HG03097 (cell line): ENCODE measurements around the gene PCSK7.
"Not testable (repeated sequence)": the region's sequence is repeated elsewhere in the genome, so short reads cannot be mapped to it uniquely, and the experiment has no call there.

Experiments used
- ATAC-seq: cut with Tn5 transposase; IDR thresholded peaks from one replicate; pipeline ENCODE4 v1.9.1; 2021; ENCODE audit not compliant: unreplicated experiment, low FRiP score

The PCSK7 gene

DNA sequence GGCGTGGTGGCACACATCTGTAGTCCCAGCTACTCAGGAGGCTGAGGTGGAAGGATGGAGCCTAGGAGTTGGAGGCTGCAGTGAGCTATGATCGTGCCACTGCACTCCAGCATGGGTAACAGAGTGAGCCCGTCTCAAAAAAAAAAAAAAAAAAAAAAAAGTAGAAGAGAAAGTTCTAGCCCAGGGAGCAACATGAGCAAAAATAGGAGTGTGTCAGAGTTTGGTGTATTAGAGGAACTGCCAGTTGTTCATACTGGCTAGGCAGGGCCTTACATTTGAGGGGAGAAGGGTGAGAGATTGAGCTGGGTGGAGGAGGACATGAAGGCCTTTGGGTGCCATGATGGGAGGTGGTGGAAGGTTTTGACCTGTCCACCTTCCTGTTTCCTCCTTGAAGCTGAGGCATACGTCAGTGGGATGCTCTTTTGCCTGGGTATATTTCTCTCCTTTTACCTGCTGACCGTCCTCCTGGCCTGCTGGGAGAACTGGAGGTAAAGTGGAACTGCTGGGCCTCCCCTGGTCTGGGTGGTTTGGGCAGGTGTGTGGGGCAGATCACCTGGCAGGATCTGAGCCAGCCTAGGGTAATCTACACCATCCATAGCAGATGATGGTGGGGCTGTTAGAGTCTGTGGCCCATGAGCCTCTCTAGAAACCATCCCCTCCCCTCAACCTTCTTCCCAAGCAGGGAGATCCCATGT lies 46.0 kb downstream of the PCSK7 start:
- no peak for ATAC-seq

DNA sequence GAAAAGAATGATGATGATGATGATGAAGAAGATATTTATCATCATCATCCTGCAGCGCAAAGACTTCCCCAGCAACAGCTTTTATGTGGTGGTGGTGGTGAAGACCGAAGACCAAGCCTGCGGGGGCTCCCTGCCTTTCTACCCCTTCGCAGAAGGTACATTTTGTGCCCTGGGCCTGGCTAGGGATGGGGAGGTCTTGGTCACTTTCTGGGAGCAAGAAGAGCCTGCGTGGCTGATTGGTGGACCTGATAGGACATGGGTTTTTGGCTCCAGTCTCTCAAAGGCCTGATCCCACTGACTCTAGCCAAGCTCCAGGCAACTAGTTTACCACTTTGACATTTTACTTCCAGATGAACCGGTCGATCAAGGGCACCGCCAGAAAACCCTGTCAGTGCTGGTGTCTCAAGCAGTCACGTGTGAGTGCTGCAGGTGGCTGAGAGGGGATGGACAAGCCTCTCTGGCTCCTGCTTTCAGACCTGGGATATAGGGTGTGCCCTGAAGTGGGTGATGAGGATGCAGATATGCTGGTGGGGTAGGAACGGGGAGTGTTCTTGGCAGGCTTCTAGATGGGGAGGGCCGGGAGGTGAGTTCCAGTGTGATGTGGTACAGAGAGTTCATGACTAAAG lies 48.0 kb downstream of the PCSK7 start:
- no peak for ATAC-seq

DNA sequence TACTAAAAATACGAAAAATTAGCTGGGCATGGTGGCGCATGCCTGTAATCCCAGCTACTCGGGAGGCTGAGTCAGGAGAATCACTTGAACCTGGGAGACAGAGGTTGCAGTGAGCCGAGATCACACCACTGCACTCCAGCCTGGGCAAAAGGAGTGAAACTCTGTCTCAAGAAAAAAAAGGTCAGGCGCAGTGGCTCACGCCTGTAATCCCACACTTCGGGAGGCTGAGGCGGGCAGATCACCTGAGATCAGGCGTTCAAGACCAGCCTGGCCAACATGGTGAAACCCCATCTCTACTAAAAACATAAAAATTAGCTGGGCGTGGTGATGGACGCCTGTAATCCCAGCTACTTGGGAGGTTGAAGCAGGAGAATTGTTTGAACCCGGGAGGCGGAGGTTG lies 48.7 kb downstream of the PCSK7 start:
- not testable (repeated sequence) for ATAC-seq

DNA sequence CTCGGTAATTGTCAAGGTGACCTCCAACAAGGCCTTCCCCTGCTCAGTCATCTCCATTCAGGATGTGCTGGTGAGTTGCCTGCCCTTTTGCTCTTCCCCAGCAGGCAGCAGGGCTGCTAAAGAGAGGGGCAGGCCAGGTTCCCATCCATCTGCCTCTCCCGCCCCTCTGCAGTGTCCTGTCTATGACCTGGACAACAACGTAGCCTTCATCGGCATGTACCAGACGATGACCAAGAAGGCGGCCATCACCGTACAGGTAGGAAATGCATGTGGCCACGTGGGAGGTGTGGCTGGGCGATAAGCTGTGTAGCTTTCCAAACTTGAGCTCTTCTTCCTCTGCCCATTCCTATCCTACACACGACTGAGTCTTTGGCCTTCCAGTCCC lies 49.3 kb downstream of the PCSK7 start:
- no peak for ATAC-seq

DNA sequence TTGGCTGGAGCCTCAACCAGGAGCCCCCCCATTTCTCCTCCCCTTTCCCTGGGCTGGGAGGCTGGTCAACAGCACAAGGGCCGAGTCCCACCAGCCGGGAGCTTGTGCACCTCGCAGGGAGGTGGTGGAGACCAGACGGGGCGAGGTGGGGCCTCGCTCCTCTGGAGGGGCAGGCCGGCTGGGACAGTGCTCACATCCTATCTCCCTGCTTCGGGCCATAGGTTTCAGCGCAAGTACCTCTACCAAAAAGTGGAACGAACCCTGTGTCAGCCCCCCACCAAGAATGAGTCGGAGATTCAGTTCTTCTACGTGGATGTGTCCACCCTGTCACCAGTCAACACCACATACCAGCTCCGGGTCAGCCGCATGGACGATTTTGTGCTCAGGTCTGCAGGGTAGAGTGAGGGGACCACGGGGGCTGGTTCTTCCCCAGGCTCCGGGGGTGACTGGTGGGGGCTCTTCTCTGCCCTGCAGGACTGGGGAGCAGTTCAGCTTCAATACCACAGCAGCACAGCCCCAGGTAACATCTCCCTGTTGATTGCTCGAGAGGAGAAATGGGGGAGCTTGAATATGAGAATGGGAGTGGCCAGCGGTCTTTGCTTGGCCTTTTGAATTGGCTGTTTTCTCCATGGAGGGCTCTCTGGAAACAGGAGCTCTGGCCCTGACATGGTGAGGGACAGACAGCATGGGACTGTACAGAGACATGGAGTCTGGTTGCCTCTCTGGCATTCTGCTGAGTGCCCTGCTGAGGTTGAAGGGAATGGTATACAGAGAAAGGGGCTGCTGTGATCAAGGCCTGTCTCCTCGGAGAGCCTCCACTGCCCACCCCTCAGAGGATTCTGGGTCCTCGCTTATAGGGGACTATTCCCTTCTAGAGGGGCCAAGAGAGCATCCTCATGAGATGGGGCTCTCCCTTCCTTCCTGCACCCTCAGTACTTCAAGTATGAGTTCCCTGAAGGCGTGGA lies 50.0 kb downstream of the PCSK7 start:
- no peak for ATAC-seq

DNA sequence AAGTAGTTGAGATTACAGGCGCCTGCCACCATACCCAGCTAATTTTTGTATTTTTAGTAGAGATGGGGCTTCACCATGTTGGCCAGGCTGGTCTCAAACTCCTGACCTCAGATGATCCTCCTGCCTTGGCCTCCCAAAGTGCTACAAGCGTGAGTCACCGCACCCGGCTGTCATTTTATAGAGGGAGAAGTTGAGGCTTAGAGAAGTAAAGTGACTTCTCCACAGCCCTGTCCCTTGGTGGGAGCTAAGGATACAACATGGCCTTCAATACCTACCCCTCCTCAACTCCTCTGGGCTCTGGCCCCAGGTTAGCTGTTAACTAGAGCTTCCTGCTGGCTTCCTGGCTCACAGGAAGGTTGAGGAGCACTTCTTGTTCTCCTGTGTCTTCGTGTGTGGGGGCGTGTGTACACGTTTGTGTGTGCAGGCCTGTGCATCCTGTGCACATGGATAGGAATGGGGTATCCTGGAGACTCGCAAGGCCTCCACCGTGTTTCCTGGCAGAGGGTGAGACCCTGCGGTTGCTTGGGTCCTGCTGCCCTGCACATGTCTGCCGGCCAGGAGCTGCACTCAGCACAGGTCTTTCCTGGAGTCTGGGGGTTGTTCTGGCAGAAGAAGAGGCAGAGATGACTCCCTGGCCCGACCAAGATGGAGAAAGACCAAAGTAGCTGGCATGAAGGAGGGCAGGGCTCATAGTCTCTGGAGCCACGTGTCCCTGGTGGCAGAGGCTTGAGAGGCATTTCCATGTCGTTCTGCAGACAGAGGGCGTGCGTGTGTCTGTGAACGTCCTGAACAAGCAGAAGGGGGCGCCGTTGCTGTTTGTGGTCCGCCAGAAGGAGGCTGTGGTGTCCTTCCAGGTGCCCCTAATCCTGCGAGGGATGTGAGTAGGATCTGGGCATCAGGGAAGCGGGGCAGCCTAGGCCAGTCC lies 51.0 kb downstream of the PCSK7 start:
- no peak for ATAC-seq

DNA sequence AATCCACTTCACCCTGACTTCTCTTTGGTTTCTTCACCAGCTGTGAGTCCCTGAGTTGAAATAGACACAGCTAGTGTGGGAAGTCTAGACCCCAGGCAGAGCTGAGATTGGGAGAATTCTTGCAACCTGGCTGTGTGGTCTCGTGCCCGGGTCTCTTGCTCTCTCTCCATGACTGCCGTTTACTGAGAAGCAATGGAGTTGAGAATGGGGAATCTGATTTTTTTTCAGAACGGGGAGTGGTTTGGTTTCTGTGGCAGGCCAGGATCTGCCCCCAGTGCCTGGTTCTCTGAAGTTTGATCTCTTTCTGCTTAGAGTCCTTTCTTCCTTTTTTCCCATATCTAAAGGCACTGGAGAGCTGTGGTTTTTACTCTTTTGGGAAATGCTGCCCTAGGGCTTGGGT lies 51.9 kb downstream of the PCSK7 start:
- ATAC-seq, result no peak

DNA sequence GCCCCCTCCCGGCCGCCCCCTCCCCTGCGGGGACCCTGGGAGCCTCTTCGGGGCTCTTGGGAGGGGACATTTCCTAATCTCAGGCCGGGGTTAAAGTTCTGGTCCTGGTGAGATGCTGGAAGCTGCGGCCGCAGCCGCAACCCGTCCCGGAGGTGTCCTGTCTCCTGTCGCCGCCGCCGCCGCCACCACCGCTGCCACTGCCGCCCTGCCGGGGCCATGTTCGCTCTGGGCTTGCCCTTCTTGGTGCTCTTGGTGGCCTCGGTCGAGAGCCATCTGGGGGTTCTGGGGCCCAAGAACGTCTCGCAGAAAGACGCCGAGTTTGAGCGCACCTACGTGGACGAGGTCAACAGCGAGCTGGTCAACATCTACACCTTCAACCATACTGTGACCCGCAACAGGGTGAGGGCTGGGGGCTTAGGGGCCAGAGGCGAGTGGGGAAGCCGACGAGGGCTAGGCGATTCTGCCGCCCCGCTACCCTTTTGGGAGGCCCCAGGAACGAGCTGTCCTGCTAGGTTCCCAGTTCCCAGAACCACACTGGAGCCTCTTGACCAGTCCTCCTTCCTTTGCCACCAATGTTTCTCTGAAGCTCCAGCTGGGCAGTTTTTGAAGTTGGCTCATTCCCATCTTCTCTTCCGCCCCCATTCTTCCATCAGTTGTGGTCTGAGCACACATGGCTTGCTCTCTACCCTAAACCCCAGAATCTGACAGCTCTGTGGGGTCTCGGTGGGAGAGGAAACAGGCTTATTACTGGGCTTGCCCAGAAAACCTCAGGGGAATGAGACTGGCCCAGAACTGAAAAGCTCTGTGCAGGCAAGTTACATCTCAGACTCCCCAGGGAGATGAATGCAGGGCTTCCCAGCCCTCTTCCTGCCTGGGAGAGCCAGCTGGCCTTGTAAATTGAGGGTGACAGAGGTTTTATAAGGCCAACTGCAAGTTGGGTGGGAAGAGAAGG lies 52.5 kb downstream of the PCSK7 start:
- peak; percentile 24 for ATAC-seq

DNA sequence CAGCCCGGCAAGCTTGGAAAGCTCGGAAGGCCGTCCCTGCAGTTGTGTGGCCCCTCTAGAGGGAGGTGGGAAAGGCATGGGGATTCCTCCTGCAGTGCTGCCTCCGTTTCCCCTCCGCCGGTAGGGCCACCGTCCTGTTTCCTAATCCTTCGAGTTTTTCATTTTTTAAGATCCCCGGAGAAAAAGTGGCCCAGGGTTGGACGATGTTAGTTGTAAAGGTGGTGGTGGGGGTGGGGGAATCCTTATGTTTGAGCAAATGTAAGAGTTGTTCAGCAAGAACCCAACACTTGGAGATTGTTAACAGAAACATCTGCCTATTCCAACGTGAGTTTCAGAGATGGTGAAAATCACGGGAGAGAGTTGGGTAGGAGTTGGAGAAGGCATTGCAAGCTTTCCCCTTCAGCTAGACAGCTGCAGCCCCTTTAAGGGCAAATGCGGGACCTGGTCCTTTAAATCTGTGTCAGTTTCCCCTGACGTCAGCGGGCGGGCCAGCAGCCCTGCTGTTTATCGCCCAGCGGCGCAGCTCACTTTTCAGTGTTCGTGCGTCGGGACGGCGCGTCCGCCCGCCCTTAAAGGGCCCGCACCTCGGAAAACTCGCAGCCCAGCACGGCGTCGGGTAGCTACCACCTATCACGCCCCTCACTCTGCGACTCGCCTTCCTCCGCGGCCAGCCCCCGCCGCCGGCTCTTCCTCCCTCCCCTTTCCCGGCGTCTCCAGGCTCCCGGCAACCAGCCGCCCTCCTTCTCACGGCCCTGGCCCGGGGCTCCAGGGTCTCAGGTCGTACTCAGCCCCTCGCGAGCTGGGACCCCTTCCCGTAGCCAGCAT lies 53.5 kb downstream of the PCSK7 start, which contains the start of gene SIDT2:
Gene SIDT2 (plus strand): TSS at position 534 of the 825 bp plus-strand sequence. CDS start 521 bp downstream, outside the sequence.
- ATAC-seq, result peak; percentile 82

DNA sequence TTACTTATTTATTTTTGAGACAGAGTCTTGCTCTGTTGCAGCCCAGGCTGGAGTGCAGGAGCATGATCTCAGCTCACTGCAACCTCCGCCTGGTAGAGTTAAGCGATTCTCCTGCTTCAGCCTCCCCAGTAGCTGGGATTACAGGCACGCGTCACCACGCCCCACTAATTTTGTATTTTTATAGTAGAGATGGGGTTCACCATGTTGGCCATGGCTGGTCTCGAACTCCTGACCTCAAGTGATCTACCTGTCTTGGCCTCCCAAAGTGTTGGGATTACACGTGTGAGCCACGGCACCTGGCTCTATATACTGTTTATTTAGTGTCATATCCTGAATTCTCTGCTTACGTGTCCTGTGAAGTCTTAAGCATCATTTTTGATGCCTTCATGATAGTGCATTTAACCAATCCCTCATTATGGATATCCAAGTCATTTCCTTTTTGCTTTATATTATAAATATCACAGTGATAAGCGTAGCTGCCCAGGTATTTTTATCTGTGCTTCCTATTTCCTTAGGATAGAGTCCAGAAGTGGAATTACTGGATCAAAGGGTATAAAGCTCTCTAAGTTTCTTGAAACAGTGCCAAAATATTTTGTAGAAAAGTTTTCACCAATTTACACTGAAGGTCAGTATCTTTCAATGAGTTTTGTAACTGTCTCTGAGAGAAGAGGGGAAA lies 54.2 kb downstream of the PCSK7 start:
- no peak for ATAC-seq

DNA sequence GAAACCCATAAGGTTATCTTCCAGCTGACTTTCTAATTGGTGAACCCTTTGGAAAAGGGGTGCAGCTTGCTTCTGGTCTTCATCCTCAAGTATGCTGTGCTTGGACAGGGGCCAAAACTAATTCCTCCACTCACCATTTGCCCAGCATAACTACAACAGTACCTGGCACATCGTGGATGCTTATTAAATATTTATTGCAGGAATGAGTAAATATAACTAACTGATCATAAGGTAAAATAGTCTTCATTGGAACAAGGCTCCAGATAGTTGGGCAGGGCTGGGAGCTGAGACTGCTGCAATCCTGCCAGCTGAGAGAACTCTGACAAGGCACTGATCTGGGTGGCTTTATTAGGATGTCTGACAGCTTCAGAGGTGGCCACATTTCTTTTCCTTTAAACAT lies 55.7 kb downstream of the PCSK7 start:
- ATAC-seq, result no peak

DNA sequence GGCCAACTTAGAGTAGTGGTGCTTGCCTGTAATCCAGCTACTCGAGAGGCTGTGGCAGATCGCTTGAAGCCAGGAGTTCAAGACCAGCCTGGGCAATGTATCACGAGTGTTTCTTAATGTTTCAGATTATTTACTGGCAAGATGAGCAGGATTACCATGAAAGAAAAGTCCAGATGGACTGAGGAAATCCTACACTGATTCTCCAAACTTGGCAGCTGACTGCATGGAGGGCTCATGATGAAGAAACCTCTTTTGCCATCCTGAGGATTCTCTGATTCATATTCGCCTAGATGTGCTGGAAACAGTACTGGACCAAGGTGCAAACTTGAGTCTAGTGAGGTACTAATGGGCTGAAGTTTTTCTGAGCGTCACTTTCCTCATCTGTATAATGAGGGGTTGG lies 56.1 kb downstream of the PCSK7 start:
- no peak for ATAC-seq

DNA sequence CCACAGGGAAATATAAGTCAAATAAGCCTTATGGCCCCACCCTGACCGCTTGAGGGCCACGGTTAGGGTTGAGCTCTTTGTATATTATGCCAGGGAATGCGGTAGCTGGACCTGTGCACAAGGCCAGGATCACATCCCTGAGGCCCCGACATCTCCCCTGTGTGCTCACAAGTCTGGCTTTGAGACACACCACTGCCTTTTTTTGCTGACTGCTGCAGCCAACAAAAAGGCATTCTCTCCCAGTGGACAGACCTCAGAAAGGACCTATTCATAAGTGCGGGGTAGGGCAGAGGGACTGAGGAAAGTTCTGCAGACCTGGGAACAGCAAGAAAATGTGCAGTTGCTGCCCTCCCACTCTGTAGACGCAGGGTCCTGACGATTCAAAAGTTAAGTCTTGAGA lies 56.8 kb downstream of the PCSK7 start:
- no peak for ATAC-seq

DNA sequence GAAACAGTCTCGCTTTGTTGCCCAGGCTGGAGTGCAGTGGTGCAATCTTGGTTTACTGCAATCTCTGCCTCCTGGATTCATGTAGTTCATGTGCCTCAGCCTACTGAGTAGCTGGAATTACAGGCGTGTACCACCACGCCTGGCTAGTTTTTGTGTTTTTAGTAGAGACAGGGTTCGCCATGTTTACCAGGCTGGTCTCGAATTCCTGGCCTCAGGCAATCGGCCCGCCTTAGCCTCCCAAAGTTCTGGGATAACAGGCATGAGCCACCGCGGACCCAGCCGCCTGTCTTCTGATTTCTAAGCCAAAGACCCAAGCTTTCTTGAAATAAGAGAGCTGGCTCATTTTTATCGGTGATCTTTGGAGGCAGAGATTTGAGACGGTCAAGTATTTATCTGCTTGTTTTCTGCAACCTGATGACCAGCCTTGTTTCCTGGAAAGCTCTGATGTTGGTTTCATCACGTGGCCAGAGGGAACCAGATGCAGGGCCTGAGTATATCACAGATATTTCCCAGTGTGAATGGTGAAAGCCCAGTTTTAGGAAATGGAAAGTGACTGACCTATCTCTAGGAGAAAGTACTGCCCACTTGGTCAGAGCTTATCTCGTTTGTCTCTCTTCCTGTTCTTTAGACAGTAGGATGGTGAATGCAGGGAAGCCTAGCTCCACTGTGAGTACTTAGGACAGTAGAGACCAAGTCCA lies 59.0 kb downstream of the PCSK7 start:
- no peak for ATAC-seq

DNA sequence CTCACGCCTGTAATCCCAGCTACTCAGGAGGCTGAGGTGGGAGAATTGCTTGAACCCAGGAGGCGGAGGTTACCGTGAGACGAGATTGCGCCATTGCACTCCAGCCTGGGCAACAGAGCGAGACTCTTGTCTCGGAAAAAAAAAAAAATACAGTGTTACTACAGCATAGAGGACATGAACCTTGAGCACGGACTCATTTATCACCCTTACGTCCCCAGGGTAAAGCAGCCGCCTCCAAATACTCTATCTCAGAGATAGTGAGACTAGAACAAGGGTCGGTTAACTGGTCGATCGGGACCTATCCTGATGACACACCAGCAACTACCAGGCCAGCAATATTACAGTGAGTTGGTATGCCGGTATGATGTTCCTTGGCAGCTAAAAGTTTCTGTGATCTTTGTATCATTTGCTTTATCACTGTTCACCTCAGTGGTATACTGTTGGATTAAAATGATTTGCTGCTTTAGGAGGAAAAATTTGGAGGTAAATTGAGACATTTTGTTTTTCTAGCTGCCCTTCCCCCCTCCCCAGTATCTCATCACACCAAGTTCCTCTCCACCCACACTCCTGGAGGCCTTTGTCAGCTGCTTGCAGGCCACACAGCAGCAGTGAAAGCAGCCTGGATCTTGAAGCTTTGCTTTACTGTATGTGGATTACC lies 60.3 kb downstream of the PCSK7 start:
- no peak for ATAC-seq

DNA sequence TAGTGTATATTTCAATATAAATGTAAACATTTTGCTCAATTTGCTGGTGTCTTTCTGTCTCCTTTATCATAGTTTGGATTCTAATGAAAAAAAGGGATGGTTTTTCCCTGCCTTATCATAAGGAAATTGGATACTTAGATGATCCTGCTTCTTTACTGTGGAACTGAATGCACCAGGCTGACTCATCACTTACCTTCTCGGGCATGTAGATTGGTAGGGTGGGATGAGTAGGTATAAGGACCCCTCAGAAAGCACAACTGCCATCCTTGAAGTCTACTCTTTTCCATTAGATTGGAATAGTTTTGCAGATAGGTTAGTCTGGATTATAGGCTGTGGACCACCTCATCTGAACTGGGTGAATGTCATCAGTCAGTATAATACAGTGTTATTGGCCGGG lies 60.9 kb downstream of the PCSK7 start:
- ATAC-seq, result no peak

DNA sequence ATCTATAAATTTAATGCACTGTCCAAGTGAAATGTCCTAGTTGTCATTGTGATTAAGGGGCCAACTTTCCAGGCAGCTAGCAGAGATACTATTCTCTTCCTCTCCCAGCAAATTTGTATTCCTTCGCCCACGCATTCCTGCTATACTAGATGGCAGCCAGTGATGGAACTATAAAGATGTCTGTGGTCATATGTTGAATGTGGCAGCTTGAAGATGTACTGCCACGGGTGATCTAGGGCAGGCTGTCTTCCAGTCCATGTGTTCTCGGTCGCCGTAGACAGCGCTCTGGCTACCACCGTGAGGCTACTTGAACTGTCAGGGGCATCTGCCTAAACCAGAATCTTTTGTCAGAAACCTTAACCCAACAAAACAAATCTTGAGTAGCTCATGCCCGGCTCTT lies 61.7 kb downstream of the PCSK7 start:
- no peak for ATAC-seq
